ACHN (cell line): ENCODE data around the gene C8A.

Source experiments
- DNase-seq: peaks from one replicate; pipeline ENCODE4 v3.0.0-alpha.2; 2015
- in situ Hi-C: cut with HindIII; loops from 2 replicates; pipeline ENCODE4 v1.10.0; 2017; ENCODE audit warnings: low sequenced_read_pairs, low pct_ligation_motif_present, low pct_unique_long_range_greater_than_20kb

The C8A gene

GRCh38 chr1:56938646-56939045 is 84.0 kb downstream of the C8A start:
- in situ Hi-C loops = no loop called here
- no peak for DNase-seq

GRCh38 chr1:56939209-56939608 is 84.6 kb downstream of the C8A start:
- no peak for DNase-seq
- in situ Hi-C loops = no loop called here

GRCh38 chr1:56940039-56940438 is 85.4 kb downstream of the C8A start:
- DNase-seq = no peak
- in situ Hi-C loops = no loop called here

- in situ Hi-C loops = no loop called here
- no peak for DNase-seq
Observed at GRCh38 chr1:56948403-56949023, 93.9 kb downstream of the C8A start.

GRCh38 chr1:56952501-56952900 is 97.9 kb downstream of the C8A start:
- no peak for DNase-seq
- in situ Hi-C loops = no loop called here

- in situ Hi-C loops = no loop called here
- no peak for DNase-seq
Observed at GRCh38 chr1:56953386-56953785, 98.8 kb downstream of the C8A start.

GRCh38 chr1:56954664-56955063 is 100.1 kb downstream of the C8A start:
- no peak for DNase-seq
- in situ Hi-C loops = no loop called here

GRCh38 chr1:56957931-56958330 is 103.3 kb downstream of the C8A start:
- no peak for DNase-seq
- in situ Hi-C loops = no loop called here

- DNase-seq = no peak
- in situ Hi-C loops = no loop called here
Observed at GRCh38 chr1:56958526-56958925, 103.9 kb downstream of the C8A start.

GRCh38 chr1:56961426-56961825 is 106.8 kb downstream of the C8A start:
- DNase-seq = no peak
- in situ Hi-C loops = no loop called here

GRCh38 chr1:56963667-56964066 is 109.1 kb downstream of the C8A start:
- in situ Hi-C loops = no loop called here
- DNase-seq = no peak

- no peak for DNase-seq
- in situ Hi-C loops = no loop called here
Observed at GRCh38 chr1:56964349-56965017, 109.9 kb downstream of the C8A start.

GRCh38 chr1:56965191-56965590 is 110.6 kb downstream of the C8A start:
- in situ Hi-C loops = no loop called here
- no peak for DNase-seq

GRCh38 chr1:56965916-56966697 is 111.5 kb downstream of the C8A start, which contains the start of gene C8B:
C8B (minus strand) TSS chr1:56966015; CDS start chr1:56965948, 67 bp downstream.
- in situ Hi-C loops = no loop called here
- no peak for DNase-seq

- DNase-seq = no peak
- in situ Hi-C loops = no loop called here
Observed at GRCh38 chr1:56966698-56966999, 112.1 kb downstream of the C8A start.

- DNase-seq = no peak
- in situ Hi-C loops = no loop called here
Observed at GRCh38 chr1:56967355-56967754, 112.8 kb downstream of the C8A start.
